Measurements from ENCODE around the gene RPS6KL1.
A peak's percentile ranks its signal among the peaks of the same experiment; 100 is the strongest.

The RPS6KL1 gene

DNA sequence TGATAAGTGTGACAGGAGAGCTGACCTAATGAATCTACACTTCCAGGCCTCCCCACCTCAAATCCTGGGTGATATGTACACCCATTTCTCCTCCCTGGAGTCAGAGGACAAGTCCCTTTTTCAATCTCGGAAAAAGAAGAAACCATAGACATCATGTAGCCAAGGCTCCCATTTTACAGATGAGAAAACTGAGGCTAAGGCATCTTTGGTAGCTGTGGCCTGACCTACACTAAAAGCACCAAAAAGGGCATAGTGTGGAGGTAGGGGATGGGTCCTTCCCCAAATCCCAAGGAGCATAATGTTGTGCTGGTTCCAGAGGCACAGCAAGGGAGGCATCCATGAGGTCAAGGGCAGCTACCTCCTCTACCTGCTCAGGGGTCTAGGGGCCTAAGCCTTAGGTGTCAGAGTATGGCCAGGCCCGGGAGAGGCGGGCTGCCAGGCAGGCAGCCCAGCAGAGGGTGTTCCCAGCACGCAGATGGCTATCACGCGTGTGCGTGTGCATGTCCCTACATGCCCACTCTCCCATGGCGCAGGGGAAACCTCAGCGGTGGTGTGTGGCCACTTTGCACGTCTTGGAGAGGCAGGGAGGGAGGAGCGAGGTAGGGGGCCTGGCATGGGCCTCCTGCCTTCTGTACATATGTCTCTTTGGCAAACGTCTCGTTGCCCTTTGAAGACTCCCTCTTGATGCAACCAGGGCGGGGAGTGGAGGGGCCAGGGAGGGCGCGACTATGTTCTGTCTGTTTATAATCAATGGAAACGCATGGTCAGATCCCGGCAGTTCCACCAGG is 29.8 kb upstream of the RPS6KL1 start:
- peak overlapping the region; percentile 60 for H3K27ac ChIP-seq
- TF ChIP-seq, protein P1, sequence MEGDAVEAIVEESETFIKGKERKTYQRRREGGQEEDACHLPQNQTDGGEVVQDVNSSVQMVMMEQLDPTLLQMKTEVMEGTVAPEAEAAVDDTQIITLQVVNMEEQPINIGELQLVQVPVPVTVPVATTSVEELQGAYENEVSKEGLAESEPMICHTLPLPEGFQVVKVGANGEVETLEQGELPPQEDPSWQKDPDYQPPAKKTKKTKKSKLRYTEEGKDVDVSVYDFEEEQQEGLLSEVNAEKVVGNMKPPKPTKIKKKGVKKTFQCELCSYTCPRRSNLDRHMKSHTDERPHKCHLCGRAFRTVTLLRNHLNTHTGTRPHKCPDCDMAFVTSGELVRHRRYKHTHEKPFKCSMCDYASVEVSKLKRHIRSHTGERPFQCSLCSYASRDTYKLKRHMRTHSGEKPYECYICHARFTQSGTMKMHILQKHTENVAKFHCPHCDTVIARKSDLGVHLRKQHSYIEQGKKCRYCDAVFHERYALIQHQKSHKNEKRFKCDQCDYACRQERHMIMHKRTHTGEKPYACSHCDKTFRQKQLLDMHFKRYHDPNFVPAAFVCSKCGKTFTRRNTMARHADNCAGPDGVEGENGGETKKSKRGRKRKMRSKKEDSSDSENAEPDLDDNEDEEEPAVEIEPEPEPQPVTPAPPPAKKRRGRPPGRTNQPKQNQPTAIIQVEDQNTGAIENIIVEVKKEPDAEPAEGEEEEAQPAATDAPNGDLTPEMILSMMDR (conservative IDR thresholded peaks at IDR 0.05; ENCODE audit: low read depth), result no peak
- ChIA-PET CTCF (interaction anchor here (0.6 to 1.4 kb wide), 3 partner anchors 12 to 608 kb away, joined by 3 to 8 read pairs (median 6); no protein-coding TSS in a partner anchor), POLR2A (ENCODE audit: low non-redundant PET) (no interaction called here)
- DNase-seq (ENCODE audit: low spot score), result no peak

DNA sequence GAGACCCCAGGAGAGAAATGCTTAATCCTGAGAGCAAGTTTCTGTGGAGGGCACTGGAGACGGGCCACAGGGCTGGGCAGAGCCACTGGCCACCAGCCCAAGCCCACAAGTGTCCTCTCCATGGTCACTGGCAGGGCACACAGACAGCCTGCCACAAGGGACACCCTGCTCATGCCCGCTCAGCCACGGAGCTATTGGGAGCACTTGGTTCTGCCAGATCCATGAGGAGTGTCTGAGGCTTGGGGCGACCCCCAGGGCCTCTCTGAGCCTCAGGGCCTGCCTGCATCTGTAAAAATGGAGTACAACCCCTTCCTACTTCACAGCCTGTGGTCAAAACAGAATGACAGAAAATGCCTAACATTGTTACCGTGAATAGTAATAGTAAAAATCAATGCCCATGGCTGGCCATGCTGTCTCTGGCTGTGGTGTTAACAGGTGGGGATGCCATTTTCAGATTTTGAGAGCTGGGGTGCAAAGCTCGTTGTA is 29.2 kb upstream of the RPS6KL1 start:
- CTCF ChIA-PET, result interaction anchor here (0.6 kb wide), 1 partner anchor 607 kb away, joined by 6 read pairs; no protein-coding TSS in a partner anchor
- DNase-seq (ENCODE audit: low spot score), result no peak
- POLR2A ChIA-PET (ENCODE audit: low non-redundant PET), result no interaction called here
- TF ChIP-seq, protein P1 (conservative IDR thresholded peaks at IDR 0.05; ENCODE audit: low read depth), result no peak
- H3K27ac ChIP-seq, result peak overlapping the region; percentile 29

DNA sequence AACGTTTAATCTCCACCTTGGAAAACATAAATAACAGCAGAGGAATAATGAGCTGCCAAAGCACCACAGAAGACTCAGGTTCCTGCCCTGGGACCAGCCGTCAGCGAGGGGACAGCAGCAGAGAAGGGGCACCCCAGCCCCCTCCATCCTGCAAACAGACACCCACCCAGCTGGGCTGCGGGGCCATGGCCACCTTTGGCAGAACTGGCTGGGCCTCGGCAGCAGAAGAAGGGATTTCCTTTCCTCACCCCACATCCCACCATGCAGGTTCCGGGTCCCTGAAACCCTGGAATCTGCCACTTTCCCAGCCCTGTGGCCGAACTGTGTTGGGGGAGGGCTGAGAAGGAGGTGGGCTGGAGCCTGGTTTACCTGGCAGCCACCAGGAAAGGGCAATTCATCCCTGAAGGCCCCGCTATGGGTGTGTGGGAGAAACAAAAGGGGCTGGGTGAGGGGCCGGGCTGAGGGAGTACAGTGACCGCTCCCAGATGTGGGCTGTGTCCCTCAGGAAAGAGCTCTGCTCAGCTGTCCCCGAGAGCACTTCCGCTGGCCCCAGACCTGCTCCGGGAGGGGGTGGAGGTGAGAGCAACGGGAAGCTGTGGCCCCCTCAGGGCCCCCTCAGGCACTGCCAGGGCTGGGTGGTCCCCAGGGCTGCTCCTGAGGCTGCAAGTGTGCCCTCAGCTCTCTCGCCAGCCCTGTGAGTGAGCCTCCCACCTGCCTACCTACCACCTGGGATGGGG is 28.6 kb upstream of the RPS6KL1 start:
- CTCF ChIA-PET, result interaction anchor here (0.7 kb wide), 1 partner anchor 143 kb away, joined by 4 read pairs; no protein-coding TSS in a partner anchor
- no peak for DNase-seq (ENCODE audit: low spot score)
- H3K27ac ChIP-seq, result peak overlapping the region; percentile 29
- POLR2A ChIA-PET (ENCODE audit: low non-redundant PET), result no interaction called here
- TF ChIP-seq, protein P1 (conservative IDR thresholded peaks at IDR 0.05; ENCODE audit: low read depth), result no peak

DNA sequence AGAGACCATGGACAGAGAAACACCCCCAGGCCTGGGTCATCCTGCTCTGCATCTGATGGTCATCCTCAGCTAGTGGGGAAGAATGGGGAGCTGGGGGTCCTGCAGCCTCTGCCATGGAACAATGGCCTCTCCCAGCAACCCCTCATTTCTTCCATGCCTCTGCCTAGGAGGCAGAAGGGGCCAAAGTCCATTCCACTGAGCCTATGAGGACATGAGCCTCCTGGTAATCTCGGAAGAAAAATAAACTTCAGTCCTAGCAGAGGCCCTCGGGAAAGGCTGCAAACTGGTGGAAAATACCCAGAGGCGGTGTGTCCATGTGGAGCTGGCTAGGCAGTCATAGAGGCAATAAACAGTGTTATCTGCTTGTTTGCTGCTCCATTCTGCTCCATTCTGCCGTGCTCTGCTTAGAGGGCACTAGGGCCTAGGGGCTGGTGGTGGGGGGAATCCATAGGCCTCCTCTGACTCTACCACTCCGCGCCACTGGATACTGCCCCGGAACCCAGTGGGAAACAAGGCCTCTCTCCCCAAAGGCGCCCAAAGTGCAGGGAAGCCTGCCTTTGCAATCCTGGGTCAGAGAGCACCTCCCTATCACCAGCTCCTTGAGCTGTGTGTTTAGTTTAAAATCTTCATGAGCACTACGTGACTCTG is 27.9 kb upstream of the RPS6KL1 start:
- CTCF ChIA-PET, result no interaction called here
- TF ChIP-seq, protein P1 (conservative IDR thresholded peaks at IDR 0.05; ENCODE audit: low read depth), result no peak
- POLR2A ChIA-PET (ENCODE audit: low non-redundant PET), result no interaction called here
- H3K27ac ChIP-seq, result peak overlapping the region; percentile 20; the same call in 1 of the 2 replicates
- no peak for DNase-seq (ENCODE audit: low spot score)

DNA sequence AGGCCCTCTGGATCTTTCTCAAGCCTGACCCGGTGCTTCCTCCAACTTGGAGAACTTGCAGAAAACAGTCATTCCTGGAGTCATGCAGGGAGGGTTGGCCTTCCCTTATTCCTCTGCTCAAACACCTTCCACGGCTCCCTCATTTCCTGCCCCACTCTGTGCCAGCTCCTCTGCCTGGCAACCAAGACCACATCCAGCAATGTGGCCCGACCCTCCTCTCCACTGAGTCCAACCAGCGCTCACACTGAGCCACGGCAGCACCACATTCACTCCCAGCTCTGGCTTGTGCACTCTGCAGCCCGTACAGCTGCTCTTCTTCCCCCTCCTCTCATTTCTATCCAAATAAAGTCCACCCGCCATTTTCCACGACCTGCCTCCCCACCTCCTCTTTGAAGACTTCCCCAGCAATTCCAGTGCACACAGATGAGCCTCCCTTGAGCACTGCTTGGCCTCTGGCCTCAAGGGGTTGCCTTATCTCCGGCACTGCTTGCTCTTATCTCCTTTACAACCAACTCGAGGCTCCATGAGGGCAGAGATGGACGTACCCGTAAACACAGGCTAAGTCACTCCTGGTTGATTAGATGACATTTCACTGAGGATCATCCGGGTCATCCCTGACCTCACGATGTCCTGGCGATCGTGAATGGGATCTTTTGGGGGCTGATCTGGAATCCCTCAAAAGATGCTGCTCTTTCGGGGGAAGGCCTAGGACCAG is 27.0 kb upstream of the RPS6KL1 start:
- TF ChIP-seq, protein P1 (conservative IDR thresholded peaks at IDR 0.05; ENCODE audit: low read depth), result no peak
- ChIA-PET POLR2A (ENCODE audit: low non-redundant PET) (no interaction called here), CTCF (no interaction called here)
- H3K27ac ChIP-seq, result peak overlapping the region; percentile 20; the same call in 1 of the 2 replicates
- DNase-seq (ENCODE audit: low spot score), result no peak

All from RWPE1 (cell line).